SIG-M5 (cell line): ENCODE data around the gene LAYN.

ENCODE experiments used
- DNase-seq: peaks from one replicate; lab custom pipeline; 2025; lab: John Stamatoyannopoulos, UW

LAYN gene, protein sequence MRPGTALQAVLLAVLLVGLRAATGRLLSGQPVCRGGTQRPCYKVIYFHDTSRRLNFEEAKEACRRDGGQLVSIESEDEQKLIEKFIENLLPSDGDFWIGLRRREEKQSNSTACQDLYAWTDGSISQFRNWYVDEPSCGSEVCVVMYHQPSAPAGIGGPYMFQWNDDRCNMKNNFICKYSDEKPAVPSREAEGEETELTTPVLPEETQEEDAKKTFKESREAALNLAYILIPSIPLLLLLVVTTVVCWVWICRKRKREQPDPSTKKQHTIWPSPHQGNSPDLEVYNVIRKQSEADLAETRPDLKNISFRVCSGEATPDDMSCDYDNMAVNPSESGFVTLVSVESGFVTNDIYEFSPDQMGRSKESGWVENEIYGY

DNA sequence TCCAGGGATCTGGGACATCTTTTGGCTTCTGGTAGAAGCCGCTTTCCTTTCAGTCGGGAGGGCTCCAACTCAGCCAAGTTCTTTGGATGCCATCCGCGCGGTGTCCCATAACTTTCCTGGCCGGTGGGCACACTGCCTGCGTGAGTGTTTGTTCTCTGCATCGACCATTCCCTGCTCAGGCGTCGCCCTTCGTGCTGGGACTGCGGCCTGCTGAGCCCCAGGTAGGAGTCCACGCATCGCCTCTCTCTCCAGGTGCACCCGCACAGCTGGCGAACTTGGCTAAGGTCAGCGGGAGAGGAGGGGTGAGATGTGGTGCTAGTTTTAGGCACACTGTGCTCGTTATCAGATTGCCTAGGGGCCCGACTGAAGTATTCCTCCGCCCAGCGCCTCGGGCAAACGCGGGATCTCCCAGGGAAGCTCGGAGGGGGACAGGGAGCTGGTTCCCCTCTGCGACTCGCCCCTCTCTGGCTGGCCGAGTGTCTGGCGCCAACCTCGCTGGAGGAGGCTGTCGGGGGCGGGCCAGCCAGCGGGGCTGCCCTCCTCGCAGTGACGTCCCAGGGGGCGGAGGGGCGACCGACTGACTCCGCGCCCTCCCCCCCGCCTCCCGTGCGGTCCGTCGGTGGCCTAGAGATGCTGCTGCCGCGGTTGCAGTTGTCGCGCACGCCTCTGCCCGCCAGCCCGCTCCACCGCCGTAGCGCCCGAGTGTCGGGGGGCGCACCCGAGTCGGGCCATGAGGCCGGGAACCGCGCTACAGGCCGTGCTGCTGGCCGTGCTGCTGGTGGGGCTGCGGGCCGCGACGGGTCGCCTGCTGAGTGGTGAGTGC, at the start of gene LAYN:
Gene LAYN (plus strand): TSS at position 607 of the 823 bp plus-strand sequence. CDS start 124 bp downstream, at position 731.
- DNase-seq: no peak

DNA sequence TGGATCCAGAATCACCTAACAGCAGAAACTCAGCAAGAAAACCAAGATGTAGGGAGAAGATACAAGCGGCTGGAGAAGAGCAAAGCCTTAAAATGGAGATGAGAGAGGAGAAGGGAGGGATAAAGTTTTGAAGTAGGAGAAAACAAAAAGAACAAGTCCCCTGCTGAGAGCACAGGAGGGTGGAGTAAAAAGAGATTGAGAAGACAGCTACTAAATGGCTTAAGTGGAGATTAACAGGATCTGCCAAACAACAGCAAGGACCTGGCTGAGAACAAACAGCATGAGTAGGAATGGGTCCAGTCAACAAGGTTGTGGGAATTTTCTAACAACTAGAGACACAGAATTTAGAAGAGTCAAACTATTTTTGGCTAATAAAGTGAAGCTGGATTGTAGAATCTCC, 46.5 kb upstream of the LAYN start:
- DNase-seq: no peak

DNA sequence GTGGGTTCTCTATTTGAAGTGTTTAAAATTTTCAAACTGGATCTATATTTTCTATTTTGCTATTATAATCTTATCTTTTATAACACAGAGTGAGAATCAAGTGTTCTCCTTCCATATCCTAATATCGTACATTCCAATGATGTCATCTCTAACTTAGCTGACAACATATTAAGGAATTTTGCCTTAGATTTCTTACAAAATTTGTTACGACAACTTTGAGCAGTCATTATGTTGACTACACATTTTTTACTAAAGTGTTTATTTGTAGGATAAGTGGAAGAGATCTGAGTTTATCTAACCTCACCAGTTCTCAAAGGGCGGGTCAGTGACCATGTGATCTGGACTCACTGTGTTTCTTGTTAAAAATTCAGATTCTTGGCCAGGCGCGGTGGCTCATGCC, 41.0 kb upstream of the LAYN start:
- DNase-seq: no peak

DNA sequence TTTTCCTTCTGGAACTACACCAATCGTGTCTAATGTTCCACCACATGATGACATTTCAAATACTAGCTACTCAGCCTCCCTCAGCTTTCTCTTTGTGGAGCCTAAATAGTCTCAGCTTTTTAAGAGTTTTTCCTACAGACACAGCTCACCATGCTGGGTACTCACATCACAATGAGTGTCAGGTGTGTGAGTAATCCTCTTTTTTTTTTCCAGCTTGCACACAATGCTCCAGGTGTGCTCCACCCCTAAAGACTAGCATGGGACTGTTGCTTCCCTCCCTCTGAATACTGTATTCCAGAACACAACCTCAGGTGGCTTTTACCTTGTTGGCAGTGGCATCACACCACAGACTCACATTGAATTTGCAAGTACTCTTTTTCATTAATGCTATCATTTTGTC, 40.0 kb upstream of the LAYN start:
- no peak for DNase-seq

DNA sequence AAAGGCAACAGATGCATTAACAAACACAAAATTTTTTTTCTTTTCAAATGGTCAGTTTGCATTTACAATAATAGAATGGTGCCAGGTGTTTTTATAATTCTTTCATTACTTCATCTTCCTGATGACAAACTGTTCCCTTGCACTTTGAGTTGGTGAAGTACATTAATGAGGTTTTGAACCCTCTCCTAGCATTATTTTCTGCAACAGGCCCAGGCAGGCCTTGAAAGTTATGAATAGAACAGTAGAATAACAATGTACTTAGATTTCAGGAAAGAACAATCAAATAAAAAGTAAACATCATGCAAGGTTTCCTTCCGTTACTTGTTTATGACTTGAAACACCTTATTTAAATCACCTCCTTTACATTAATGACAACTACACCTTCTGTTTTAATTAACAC, 37.9 kb upstream of the LAYN start:
- DNase-seq: no peak

DNA sequence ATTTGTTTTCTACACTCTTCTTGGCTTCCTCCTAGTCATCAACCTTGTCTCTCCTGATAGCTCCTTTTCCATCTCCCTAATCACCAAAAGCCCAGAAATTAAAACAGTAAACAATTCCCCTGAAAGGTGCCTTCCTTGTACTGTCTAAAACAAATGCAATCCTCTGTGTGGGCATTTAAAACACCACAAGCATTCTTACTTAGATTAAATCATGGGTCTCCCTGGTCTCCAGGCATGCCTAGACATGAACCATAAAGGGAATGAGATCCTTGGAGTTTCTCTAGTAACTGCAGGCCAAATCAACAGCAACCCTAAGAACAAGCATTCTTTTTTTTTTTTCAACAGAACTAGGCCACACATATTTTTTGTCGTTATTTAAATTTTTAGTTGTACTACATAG, 30.2 kb upstream of the LAYN start:
- DNase-seq: no peak

DNA sequence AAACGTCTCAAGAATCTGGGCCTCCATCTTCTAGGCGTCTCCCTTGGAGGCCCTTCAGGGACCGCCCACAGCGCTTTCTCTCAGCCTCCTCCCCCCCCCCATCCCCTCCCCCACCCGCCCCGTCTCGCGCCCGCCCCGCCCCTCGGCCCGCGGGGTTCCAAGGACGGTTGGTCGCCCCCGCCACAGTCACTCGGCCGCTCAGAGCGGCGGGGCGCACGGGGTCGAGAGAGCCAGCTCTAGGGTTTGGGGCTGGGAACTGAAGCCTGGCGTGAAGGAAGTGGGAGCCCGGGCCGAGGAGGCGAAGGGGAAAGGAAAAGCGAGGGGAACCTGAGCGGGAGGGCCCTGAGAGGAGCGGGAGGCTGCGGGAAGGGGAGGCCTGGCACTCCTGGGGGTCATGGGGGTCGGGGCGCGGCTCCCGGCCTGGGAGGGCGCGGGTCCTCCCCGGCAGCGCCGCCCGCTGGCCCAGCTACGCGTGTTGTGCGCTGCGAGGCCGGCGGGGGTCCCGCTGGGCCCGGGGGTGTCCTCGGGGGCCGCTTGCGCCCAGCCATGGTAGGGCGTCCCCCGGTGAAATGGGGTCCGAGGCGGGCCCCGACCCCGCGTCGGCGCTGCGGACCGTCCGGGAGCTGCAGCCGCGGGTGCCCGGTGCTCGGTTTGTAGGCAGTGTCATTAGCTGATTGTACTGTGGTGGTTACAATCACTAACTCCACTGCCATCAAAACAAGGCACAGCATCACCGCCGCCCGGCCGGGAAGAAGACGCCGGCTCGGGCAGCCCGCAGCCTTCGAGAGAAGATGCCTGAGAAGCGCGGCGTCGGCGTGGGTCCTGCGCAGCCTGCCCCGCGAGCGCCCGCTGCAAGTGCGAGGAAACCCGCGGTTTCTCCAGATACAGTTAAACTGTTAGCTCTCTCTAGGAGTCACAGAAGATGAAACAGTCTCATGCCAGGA, 28.0 kb upstream of the LAYN start, which contains the start of gene BTG4:
Gene BTG4 (minus strand): TSS at position 91 of the 944 bp plus-strand sequence. CDS start 13,610 bp downstream, outside the sequence.
- DNase-seq: no peak

DNA sequence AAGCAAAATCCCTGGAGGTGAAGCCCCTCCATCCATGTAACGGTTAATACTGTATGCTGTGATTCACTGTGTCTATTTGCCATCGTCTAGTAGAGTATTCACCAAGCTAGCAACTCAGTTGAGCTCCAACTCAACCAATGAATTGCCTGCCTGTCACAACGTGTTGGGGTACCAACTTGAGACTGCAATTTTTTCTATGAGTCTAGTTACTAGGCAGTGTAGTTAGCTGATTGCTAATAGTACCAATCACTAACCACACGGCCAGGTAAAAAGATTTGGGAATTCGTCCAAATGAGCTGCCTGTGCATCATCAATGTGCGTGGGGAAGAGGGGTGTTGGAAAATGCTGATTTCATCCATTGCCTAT, 27.3 kb upstream of the LAYN start:
- DNase-seq: no peak

DNA sequence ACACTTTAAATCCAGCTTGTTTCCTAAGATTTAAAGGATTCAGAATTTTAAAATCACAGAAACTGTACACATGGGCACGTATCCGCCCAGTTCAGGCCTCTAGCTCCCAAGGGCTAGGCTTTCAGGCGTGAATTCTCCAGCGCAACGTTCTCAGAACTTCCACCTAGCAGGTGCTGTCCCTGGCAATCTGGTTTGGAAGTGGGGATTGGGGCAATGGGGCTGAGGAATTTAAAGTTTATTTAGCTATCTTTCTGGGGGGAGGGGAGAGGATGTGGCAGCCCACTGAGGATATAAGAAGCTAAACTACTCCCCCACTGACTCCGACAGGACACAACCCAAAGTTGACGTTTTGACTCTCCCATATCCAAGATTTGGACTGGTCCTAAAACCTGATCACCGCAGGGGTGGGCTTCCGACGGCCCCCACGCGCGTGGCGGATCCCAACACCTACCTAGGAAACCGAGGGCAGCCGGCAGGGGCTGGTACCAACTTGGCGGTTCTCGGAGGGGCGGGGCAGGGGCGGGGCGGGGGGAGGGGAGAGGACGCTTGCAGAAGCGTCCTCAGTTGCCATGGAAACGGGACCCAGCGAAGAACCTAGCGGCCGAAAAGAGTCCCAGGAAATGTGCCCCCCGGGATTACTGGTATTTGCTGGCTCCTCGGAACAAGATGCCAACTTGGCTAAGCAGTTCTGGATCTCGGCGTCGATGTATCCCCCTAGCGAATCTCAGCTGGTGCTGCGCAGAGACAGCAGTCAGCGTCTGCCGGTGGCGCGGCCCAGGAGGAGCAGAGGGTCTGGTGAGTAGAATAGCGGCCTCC, 26.1 kb upstream of the LAYN start, which contains the start of gene HOATZ:
Gene HOATZ (plus strand): TSS at position 563 of the 816 bp plus-strand sequence. CDS start 7 bp downstream, at position 570.
- DNase-seq: no peak

DNA sequence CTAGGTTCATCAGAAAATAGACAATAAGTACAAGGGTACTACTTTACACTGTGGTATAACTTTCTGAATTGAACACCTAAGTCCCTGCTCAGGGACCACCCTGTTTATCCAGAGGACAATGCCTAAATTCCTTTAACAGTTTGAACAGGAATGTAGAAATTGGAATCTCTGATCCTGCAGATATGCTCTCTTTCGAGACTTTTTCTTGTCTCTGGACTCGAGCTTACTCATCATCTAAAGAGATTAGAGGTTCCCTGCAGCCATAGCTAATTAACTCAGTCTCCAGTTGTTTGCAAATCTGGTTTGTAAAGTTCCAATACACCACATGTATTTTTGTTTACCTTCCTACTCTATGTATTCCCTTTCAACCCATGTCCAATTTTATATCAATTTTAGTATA, 24.9 kb upstream of the LAYN start:
- no peak for DNase-seq

DNA sequence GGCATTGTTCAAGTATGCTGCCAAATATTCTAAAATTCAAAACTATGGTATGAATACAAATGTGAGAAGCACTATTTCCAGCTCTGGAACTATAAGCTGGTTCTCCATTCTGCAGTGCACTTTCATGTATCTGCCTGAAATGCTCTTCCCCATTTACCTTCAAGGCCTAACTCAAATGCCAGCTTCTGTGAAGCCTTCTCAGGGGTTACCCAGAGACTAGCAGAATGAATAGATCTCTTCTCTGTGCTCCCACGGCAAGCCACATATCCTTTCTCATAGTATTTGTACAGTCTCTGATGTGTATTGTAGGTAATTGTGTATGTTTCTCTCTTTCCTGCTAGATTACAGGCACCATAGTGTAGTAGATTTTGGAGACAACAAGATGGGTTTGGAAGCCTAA, 21.9 kb upstream of the LAYN start:
- no peak for DNase-seq

DNA sequence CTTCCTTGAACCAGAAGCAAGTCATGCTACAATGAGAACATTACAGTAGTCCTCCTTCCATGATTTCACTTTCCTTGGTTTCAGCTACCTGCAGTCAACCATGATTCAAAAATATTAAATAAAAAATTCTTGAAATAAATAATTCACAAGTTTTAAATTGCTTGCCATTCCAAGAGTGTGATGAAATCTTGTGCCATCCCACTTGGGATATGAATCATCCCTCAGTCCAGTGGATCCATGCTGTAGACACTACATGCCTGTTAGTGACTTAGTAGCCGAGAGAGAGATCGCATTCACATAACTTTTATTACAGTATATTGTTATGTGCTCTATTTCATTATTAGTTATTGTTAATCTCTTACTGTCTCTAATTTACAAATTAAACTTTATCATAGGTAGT, 20.0 kb upstream of the LAYN start:
- no peak for DNase-seq

DNA sequence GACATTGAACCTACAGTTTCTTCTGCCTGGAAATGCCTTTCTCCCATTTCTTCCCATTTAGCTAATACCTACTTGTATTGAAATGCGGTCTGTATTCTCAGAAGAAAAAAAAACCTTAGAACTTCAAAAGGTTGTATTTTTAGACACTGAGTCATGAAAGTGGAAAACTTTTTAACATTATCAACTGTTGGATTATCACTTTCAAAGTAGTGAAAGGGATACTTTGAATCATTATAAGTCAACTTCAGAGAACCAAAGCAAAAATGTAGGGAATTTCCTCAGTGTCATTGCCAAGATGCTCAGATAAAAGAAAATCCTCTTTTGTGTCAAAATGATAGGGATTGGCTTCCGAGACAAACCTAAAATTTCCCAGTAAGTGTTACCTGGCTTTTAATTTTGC, 19.4 kb upstream of the LAYN start:
- no peak for DNase-seq

DNA sequence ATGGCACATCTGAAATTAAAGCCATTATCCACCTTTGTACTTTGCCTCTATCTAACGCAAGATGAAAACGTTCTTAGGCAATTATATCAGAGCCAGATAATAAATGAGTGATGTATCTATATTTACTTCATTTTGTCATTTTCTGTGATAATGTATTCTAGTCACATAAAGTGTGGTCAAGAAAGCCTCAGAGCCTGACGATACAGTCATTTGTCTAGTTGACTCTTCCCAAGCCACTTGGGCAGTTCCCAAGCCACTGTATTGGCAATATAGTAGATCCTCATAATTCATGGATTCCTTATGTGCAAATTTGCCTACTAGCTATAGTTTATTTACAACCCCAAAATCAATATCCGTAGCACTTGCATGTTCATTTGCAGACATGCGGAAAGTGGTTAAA, 18.1 kb upstream of the LAYN start:
- DNase-seq: no peak

DNA sequence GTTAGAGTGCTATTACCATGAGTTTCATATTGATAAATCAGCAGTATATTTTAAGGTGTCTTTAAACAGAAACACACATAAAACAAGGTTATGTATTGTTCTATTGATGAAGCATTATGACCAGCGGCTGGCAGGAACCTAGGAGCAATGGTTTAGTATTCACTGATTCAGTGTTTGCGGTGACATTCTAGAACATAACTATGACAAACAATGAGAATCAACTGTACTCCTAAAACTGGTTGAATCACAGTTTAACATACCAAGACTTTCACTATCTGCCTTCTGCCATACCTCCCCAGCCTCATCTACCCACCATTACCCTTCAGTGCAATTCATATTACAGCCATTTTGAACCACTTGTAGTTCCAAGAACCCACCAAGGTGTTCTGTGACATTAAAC, 17.2 kb upstream of the LAYN start:
- no peak for DNase-seq

DNA sequence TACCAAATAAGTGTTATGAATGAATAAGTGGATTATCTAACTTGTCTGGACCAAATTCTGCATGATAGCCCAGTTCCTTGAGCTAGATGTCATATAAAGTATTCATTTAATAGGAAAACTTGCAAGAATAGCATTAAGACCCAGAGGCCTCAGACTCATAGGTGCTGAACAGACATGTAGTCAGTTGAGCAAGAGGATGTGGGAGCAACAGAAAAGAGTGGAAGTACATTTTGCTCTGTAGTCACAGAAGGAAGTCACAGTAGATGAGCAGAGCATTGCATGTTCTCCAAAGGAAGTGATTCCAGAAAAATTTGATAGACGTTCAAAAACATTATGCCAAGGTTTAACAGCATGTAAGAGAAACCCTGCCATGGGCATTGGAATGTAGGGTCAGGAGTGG, 16.5 kb upstream of the LAYN start:
- no peak for DNase-seq

DNA sequence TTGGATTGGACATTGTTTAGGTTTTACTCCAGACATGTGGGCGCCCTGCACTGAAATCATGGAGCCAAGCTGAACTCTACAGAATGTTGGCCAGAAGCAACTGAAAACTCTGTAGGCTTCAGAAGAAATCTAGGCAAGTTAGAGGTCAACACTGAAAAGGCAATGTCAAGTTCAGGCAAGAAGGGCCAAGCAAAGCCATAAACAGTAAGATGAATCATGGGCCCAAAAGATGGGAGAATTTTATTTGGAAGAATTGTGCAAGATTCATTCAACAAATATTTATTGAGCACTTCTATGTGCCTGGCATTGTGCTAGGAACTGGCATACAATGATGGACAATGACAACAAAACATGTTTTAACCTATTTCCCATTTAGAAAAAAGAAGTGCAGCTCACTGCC, 15.1 kb upstream of the LAYN start:
- DNase-seq: no peak

DNA sequence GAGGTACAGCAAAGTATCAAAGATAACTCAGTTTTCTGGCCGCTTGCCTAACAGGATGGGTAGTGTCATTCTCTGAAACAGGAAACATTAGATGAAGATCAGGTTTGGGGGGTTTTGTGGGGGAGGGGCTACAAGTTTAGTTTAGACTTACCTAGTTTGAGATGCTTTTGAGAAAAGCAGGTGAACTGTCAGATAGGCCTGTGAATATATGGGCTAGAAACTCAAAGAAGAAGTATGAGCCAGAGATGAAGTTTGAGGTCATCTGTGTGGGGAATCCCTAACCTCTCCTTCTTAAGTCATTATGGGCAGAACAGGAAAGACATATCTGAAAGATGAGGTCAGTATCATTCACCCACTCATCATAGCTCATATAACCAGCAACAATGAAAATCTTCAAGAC, 14.0 kb upstream of the LAYN start:
- DNase-seq: no peak

DNA sequence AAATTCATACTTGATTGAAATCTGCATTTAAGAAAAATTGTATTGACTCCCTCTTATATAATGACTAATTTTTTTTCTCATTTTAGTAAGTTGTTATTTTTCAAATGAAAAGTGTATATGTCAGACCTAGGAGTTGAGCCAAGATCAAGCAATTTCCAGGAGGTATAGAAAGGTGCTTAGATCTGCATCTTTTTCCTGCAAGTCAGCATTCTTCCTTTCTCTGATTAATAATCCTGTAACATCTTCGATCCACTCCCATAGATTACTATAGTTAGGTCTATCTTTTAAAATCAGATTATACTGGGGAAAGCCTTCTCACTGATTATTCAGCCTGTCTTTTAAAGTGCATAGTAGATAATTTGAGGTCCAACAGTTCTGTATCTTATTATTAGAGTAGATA, 13.2 kb upstream of the LAYN start:
- DNase-seq: no peak

DNA sequence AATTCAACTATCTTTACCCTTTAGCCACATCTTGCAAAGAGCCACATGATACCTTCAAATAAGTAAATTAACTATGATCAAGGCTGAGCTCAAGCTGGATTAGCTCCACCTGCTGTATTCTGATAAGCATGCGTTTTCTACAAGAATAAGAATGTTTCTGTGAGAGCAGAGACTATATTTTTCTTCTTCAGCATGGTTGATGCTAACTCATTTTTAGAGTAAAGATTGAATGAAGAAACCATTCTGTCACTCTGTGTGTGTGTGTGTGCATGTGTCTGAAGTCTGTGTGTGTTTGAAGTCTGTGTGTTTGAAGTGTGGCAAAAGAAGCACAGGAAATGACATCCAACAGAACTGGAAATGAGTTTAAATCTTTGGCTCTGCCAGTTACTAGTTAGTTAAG, 12.0 kb upstream of the LAYN start:
- DNase-seq: no peak

DNA sequence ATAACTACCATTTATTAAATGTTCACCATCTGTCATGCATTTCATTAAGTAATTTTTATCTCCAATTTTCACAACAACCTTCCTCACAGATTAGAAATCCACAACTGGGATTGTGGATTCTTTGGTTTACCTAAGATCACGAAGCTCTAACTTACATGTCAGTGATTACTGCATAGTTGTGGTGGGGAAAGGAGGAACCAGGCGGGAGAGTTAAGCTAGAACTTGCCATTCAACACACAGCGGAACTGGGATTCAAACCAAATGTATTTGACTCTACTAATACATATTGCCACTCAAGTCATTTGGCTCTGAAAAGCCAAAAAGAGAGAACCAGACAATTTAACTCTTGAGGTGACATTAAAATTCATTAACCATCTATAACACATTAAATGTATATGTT, 10.4 kb upstream of the LAYN start:
- no peak for DNase-seq
